ENCODE data around the gene KCNJ8. TPM values are rescaled to one million over a fixed set of nuclear protein-coding genes. Genes with fewer than 3 reads are reported as not detected.

Gene KCNJ8
- total and polyA plus RNA-seq, 8 donors, result 7.9 to 28.8 (median 21.5) TPM

- FAIRE-seq (no peak), DNase-seq (peak in 1 of 6 donors; percentile 12)
These were observed 11.0 kb downstream of the KCNJ8 start for GRCh38 chr12:21763531-21763930.

DNA sequence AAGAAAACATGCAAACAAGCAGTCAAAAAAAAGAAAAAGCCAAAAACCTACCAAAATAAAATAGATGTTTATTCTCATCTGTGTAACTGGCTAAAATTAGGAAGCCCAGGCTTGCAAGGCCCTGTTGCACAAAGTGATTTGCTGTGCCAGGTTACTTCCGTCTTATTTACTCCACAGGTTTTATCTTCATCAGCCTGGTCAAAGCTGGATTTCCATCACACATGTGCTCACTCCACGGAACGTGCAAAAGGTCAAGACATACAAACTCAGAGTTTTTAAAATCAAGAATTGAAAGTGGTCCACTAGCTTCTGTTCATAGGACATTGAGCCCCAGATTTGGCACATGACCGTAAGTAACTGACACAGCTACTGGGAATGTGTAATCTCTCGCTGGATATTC, 14.8 kb downstream of the KCNJ8 start:
- TF ChIP-seq, protein P1, sequence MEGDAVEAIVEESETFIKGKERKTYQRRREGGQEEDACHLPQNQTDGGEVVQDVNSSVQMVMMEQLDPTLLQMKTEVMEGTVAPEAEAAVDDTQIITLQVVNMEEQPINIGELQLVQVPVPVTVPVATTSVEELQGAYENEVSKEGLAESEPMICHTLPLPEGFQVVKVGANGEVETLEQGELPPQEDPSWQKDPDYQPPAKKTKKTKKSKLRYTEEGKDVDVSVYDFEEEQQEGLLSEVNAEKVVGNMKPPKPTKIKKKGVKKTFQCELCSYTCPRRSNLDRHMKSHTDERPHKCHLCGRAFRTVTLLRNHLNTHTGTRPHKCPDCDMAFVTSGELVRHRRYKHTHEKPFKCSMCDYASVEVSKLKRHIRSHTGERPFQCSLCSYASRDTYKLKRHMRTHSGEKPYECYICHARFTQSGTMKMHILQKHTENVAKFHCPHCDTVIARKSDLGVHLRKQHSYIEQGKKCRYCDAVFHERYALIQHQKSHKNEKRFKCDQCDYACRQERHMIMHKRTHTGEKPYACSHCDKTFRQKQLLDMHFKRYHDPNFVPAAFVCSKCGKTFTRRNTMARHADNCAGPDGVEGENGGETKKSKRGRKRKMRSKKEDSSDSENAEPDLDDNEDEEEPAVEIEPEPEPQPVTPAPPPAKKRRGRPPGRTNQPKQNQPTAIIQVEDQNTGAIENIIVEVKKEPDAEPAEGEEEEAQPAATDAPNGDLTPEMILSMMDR (IDR thresholded peaks at IDR 0.05), result no peak
- no peaks in the 10 kb centered on the region for H3K27me3 ChIP-seq
- H3K36me3 ChIP-seq, result no peaks in the 10 kb centered on the region
- no peak overlapping the region for H3K27ac ChIP-seq
- H3K4me1 ChIP-seq, result peaks cover 11 to 14% (median 14%) of the 10 kb centered on the region in 3 donors
- H3K9me3 ChIP-seq, result no peaks in the 10 kb centered on the region
- intact Hi-C loops (cut with DNase I), result no loop called here
- H3K4me3 ChIP-seq, result no peak overlapping the region
- ATAC-seq, result no peak
- whole genome bisulfite sequencing, 2 donors, result 65 to 71% methylated on average over 5 of the region's 5 CpGs
- no peak for DNase-seq
- FAIRE-seq, result no peak

More at GRCh38 chr12:21763531-21763930, 11.0 kb downstream of the KCNJ8 start:
- Histone ChIP-seq H3K4me1 (peaks cover 11 to 16% (median 14%) of the 10 kb centered on the region in 3 donors), H3K27ac (peak overlapping the region in 2 of 4 donors; percentile 53 to 83), H3K9me3 (no peaks in the 10 kb centered on the region), H3K36me3 (peaks cover 0 to 15% (median 3%) of the 10 kb centered on the region in 3 donors), H3K27me3 (no peaks in the 10 kb centered on the region), H3K4me3 (no peak overlapping the region)
- WGBS, 2 donors, result 85 to 94% methylated on average over 2 of the region's 2 CpGs
- intact Hi-C loops (cut with DNase I), result no loop called here
- peak; percentile 10 to 43 (median 38) for ATAC-seq
- TF ChIP-seq, protein P1 (IDR thresholded peaks at IDR 0.05), result no peak

- TF ChIP-seq, protein P1 (IDR thresholded peaks at IDR 0.05), result no peak
- ATAC-seq, result no peak
- 80 to 83% methylated on average over 2 of the region's 2 CpGs for WGBS, 2 donors
- intact Hi-C loops (cut with DNase I), result no loop called here
- Histone ChIP-seq H3K4me1 (peaks cover 0 to 10% (median 0%) of the 10 kb centered on the region in 3 donors), H3K27me3 (no peaks in the 10 kb centered on the region), H3K27ac (no peak overlapping the region), H3K9me3 (no peaks in the 10 kb centered on the region), H3K36me3 (no peaks in the 10 kb centered on the region), H3K4me3 (no peak overlapping the region)
- DNase-seq, result no peak
- no peak for FAIRE-seq
These were observed 16.8 kb downstream of the KCNJ8 start for GRCh38 chr12:21757735-21758134.

- TF ChIP-seq, protein P1 (IDR thresholded peaks at IDR 0.05), result no peak
- peaks cover 0 to 4% (median 0%) of the 10 kb centered on the region in 3 donors for H3K4me1 ChIP-seq
- 30 to 53% methylated on average over 4 of the region's 4 CpGs for WGBS, 2 donors
- no peaks in the 10 kb centered on the region for H3K27me3 ChIP-seq
- no peak overlapping the region for H3K4me3 ChIP-seq
- ATAC-seq (peak in 3 of 4 donors; percentile 17 to 56 (median 24)), DNase-seq (no peak), FAIRE-seq (no peak)
- H3K27ac ChIP-seq, result no peak overlapping the region
- H3K36me3 ChIP-seq, result no peaks in the 10 kb centered on the region
- H3K9me3 ChIP-seq, result no peaks in the 10 kb centered on the region
- intact Hi-C loops (cut with DNase I), result no loop called here
These were observed 17.8 kb downstream of the KCNJ8 start for GRCh38 chr12:21756699-21757098.

DNA sequence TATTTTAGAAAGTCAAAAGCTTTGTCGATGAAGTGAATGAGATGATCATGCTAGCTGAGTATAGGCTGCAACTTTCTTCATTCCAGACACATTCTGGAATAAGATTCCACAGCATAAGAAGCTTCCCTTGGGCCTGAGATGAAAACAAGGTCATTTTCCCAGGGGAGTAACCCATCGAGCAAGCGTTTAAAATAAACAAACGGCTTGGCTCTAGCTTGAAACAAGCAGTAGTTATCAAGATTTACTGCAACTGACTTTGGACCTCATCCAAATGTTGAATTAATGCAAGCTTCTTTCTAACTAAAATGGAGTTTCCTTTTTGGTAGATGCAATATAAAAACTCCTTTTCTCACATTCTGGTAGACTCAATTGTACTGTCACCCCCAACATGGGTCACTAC, 23.0 kb downstream of the KCNJ8 start:
- peak in 1 of 6 donors; percentile 30 for DNase-seq
- intact Hi-C loops (cut with DNase I), result no loop called here
- no peaks in the 10 kb centered on the region for H3K4me1 ChIP-seq
- peak; percentile 53 to 96 (median 84) for ATAC-seq
- WGBS, 2 donors, result 18 to 19% methylated on average over 4 of the region's 4 CpGs
- FAIRE-seq, result peak; percentile 23
- H3K4me3 ChIP-seq, result no peak overlapping the region
- H3K36me3 ChIP-seq, result no peaks in the 10 kb centered on the region
- H3K27me3 ChIP-seq, result no peaks in the 10 kb centered on the region
- peak overlapping the region in 1 of 4 donors; percentile 14 for H3K27ac ChIP-seq
- TF ChIP-seq, protein P1 (IDR thresholded peaks at IDR 0.05), result no peak
- H3K9me3 ChIP-seq, result no peaks in the 10 kb centered on the region

All from pancreas (tissue), 10 donors.